A549 (cell line): ENCODE measurements around the gene BCLAF1. TPM values are rescaled to one million over a fixed set of nuclear protein-coding genes. Genes with fewer than 3 reads are reported as not detected.

Source experiments
- ATAC-seq, 2 experiments: fragments of 200-7000 bp in 1 of 2; fragments of >200 bp in 1 of 2; cut with Nextera tagmentation in 1 of 2; cut with Tn5 transposase in 1 of 2; 3 replicates each; pipeline versions ENCODE4 v1.8.0 to v1.9.1; 2018 to 2020; ENCODE audit warnings: mild to moderate bottlenecking in 1 of 2, moderate library complexity in 1 of 2
- CTCF ChIA-PET: fragments of 300-600 bp; sonication (Branson Sonifier 250); formaldehyde crosslinking; extraction: SDS; loops from one replicate; lab custom pipeline; 2021; ENCODE audit warnings: antibody characterized with exemption, inconsistent platforms; lab: Yijun Ruan, JAX
- POLR2A ChIA-PET: fragments of 350-600 bp; formaldehyde crosslinking; extraction: SDS; loops from one replicate; lab custom pipeline; 2021; ENCODE audit warnings: antibody characterized with exemption, inconsistent platforms; lab: Yijun Ruan, JAX
- DNase-seq, 2 experiments: peaks; one replicate each; pipeline versions ENCODE4 v3.0.0 to v3.0.0-alpha.2; 2011 to 2016; ENCODE audit warnings: low read depth in 1 of 2, low spot score in 1 of 2
- FAIRE-seq: peaks from 2 replicates; lab custom pipeline; 2011; peaks lifted over from hg19 to GRCh38; lab: Jason Lieb, UNC
- H3K27ac ChIP-seq, 2 experiments: fragments of >200 bp; sonication (Bioruptor Twin); formaldehyde crosslinking; 3 replicates each; pipeline ENCODE4 v1.5.1; 2016 to 2017
- H3K4me1 ChIP-seq: fragments of >200 bp; sonication (Bioruptor Twin); formaldehyde crosslinking; 3 replicates; pipeline ENCODE4 v1.6.1; 2016
- H3K4me2 ChIP-seq: fragments of >200 bp; sonication (Bioruptor Twin); formaldehyde crosslinking; 3 replicates; pipeline ENCODE4 v1.6.1; 2016
- H3K4me3 ChIP-seq: fragments of >200 bp; sonication (Bioruptor Twin); formaldehyde crosslinking; 3 replicates; pipeline ENCODE4 v1.5.1; 2016
- H3K9me3 ChIP-seq: fragments of >200 bp; sonication (Bioruptor Twin); formaldehyde crosslinking; 3 replicates; pipeline ENCODE4 v1.6.1; 2016
- KDM1A ChIP-seq: fragments of 200-600 bp; sonication (generic); IDR thresholded peaks from 2 replicates; pipeline ENCODE4 v1.6.1; 2016; ENCODE audit warnings: low read depth, mild to moderate bottlenecking
- MYC ChIP-seq: IDR thresholded peaks from 2 replicates; pipeline ENCODE4 v1.6.1; 2012; ENCODE audit warnings: mild to moderate bottlenecking, inconsistent platforms, low read length, improper control_type of control experiment, borderline replicate concordance
- NFE2L2 ChIP-seq: fragments of 150-350 bp; conservative IDR thresholded peaks from 2 replicates; pipeline ENCODE4 v1.6.1; 2014; ENCODE audit warnings: low read length
- RFX5 ChIP-seq: fragments of 450-650 bp; IDR thresholded peaks from 2 replicates; pipeline ENCODE4 v1.7.1; 2014; ENCODE audit warnings: antibody characterized with exemption, mild to moderate bottlenecking, moderate library complexity
- TP53 ChIP-seq: fragments of 250-450 bp; sonication (Bioruptor Pico); IDR thresholded peaks from 2 replicates; pipeline ENCODE4 v1.5.0; 2021; ENCODE audit warnings: mild to moderate bottlenecking, moderate library complexity
- ZFP36 ChIP-seq: fragments of 450-650 bp; IDR thresholded peaks from 2 replicates; pipeline ENCODE4 v1.6.1; 2014; ENCODE audit warnings: borderline replicate concordance; ENCODE audit not compliant: partially characterized antibody
- ZSCAN20 ChIP-seq: fragments of 250-450 bp; sonication (Bioruptor Pico); IDR thresholded peaks from 2 replicates; pipeline ENCODE4 v1.8.0; 2022; ENCODE audit warnings: mild to moderate bottlenecking, moderate library complexity
- WGBS: methylation state at CpG from one replicate; pipeline ENCODE4 v1.1.6; 2017; ENCODE audit errors: missing lambda C conversion rate; 5-methylcytosine and 5-hydroxymethylcytosine counted together
- polyA plus RNA-seq, 4 experiments: library from polyadenylated mRNA; depleted of rRNA in 3 of 4; stranded (reverse); fragments of >200 nt; fragmentation: RNase III in 1 of 4; extraction: RNeasy Plus Mini Kit Qiagen cat#74134 plus additional on column Dnase treatment in 1 of 4; gene quantifications; 2 replicates in 3 of 4; 3 replicates in 1 of 4; pipeline ENCODE4 v1.2.3, GENCODE V29; 2011 to 2017
- small RNA-seq, 6 experiments: library from RNA; depleted of rRNA; stranded (forward); fragments of <200 nt; gene quantifications; one replicate each; pipeline ENCODE3, GENCODE V24; 2012

The BCLAF1 gene
- polyA plus RNA-seq, 2 of the 4 experiments (the other 2 are of a cell fraction): 96.0 to 122 TPM

- FAIRE-seq: no peak
- ATAC-seq: no peak
- WGBS: 86% methylated on average over 4 of the region's 4 CpGs
Measured at GRCh38 chr6:136208783-136209182, 80.9 kb downstream of the BCLAF1 start.

More at GRCh38 chr6:136208783-136209182, 80.9 kb downstream of the BCLAF1 start:
- DNase-seq: no peak
- CTCF ChIA-PET: interaction anchor here (2.2 kb wide), 1 partner anchor 18 kb away, joined by 9 read pairs; no protein-coding TSS in a partner anchor
- TF ChIP-seq TP53 (no peak), RFX5 (no peak), MYC (no peak), ZFP36 (no peak), KDM1A (no peak), ZSCAN20 (no peak), NFE2L2 (no peak)
- POLR2A ChIA-PET: no interaction called here
- no peaks in the 10 kb centered on the region for H3K9me3 ChIP-seq
- H3K4me2 ChIP-seq: no peak overlapping the region
- H3K27ac ChIP-seq: no peak overlapping the region
- no peak overlapping the region for H3K4me3 ChIP-seq
- no peaks in the 10 kb centered on the region for H3K4me1 ChIP-seq

Small RNA genes lying within 50 kb of the gene (small RNA-seq; reads per million reads assigned to genes)
- gene AL023284.1: 0 reads per million in 6 experiments

Other genes starting within 250 kb of the BCLAF1 start
- 17.4 and 20.1 TPM in 2 replicates for gene MTFR2, start 39.5 kb downstream of the BCLAF1 start, polyA plus RNA-seq (2011; rRNA removed)
- gene MTFR2, start 39.5 kb downstream of the BCLAF1 start, polyA plus RNA-seq (2017; fragmentation: RNase III; extraction: RNeasy Plus Mini Kit Qiagen cat#74134 plus additional on column Dnase treatment): 11.3 to 11.8 TPM (median 11.6 TPM) in 3 replicates